Sigmoid colon (tissue), 4 donors: ENCODE data around the gene RPS19BP1.

Experiments
- EP300 ChIP-seq, 4 donors: sonication (generic); formaldehyde crosslinking; IDR thresholded peaks; one replicate each; pipeline ENCODE4 v1.6.1; 2017; ENCODE audit warnings: antibody characterized with exemption in 4 of 4
- POLR2A ChIP-seq, 2 donors: fragments of 450-650 bp; IDR thresholded peaks; one replicate each; pipeline ENCODE4 v1.6.1; 2016; ENCODE audit warnings: antibody characterized with exemption in 2 of 2, mild to moderate bottlenecking in 2 of 2, moderate library complexity in 2 of 2
- TF ChIP-seq, protein P1 (sequence below), 4 experiments: fragments of 450-650 bp in 3 of 4; fragments of 200-600 bp in 1 of 4; IDR thresholded peaks; one replicate each; pipeline ENCODE4 v1.5.1; 2016 to 2019; ENCODE audit warnings: antibody characterized with exemption in 4 of 4, mild to moderate bottlenecking in 3 of 4, moderate library complexity in 2 of 4

DNA sequence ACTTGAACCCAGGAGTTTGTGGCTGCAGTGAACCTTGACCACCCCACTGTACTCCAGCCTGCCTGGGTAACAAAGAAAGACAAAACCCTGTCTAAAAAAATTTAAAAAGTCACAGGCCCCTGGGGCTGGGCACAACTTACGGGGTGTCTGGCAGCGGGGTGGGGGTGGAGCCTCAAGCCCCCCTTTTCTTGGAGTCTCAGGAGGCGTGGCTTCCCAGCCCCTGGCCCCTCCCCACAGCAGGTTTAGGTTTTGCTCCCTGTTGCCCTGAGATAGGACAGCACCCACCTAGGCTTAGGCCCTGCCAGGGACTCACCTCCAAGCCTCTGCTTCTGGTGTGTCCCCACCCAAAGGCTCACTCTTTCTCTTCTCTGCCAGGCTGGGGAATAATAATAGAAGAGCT, 53.3 kb downstream of the RPS19BP1 start:
- TF ChIP-seq EP300 (IDR thresholded peaks at IDR 0.05) (no peak), POLR2A (IDR thresholded peaks at IDR 0.05) (no peak)
- TF ChIP-seq, protein P1, sequence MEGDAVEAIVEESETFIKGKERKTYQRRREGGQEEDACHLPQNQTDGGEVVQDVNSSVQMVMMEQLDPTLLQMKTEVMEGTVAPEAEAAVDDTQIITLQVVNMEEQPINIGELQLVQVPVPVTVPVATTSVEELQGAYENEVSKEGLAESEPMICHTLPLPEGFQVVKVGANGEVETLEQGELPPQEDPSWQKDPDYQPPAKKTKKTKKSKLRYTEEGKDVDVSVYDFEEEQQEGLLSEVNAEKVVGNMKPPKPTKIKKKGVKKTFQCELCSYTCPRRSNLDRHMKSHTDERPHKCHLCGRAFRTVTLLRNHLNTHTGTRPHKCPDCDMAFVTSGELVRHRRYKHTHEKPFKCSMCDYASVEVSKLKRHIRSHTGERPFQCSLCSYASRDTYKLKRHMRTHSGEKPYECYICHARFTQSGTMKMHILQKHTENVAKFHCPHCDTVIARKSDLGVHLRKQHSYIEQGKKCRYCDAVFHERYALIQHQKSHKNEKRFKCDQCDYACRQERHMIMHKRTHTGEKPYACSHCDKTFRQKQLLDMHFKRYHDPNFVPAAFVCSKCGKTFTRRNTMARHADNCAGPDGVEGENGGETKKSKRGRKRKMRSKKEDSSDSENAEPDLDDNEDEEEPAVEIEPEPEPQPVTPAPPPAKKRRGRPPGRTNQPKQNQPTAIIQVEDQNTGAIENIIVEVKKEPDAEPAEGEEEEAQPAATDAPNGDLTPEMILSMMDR (IDR thresholded peaks at IDR 0.05): no peak
